Measurements from ENCODE around the gene C2orf68.
"Not testable (repeated sequence)": the region's sequence is repeated elsewhere in the genome, so short reads cannot be mapped to it uniquely, and the experiment has no call there.

C2orf68 gene

GRCh38 chr2:85611705-85612587 lies at the start of gene C2orf68:
Gene C2orf68, minus strand, starts transcription at chr2:85612066. Its CDS starts 82 bp downstream, at chr2:85611984.
- TF ChIP-seq JUND (IDR thresholded peaks at IDR 0.05; ENCODE audit: low read depth), result no peak
- in situ Hi-C loops (cut with HindIII; ENCODE audit: low pct_unique_long_range_greater_than_20kb, low sequenced_read_pairs), result no loop called here

GRCh38 chr2:85661139-85661858 lies 49.4 kb upstream of the C2orf68 start:
- TF ChIP-seq JUND (IDR thresholded peaks at IDR 0.05; ENCODE audit: low read depth), result no peak
- in situ Hi-C loops (cut with HindIII; ENCODE audit: low pct_unique_long_range_greater_than_20kb, low sequenced_read_pairs), result no loop called here
- no peak for DNase-seq (ENCODE audit: low read depth in 1 of 2, low spot score in 1 of 2)

More at GRCh38 chr2:85611705-85612587, at the start of gene C2orf68:
- peak; percentile 78 to 89 for DNase-seq (ENCODE audit: low read depth in 1 of 2, low spot score in 1 of 2)

- in situ Hi-C loops (cut with HindIII; ENCODE audit: low pct_unique_long_range_greater_than_20kb, low sequenced_read_pairs), result no loop called here
- TF ChIP-seq JUND (IDR thresholded peaks at IDR 0.05; ENCODE audit: low read depth), result no peak
- no peak for DNase-seq (ENCODE audit: low read depth in 1 of 2, low spot score in 1 of 2)
Observed at GRCh38 chr2:85660725-85661124, 48.9 kb upstream of the C2orf68 start.

- in situ Hi-C loops (cut with HindIII; ENCODE audit: low pct_unique_long_range_greater_than_20kb, low sequenced_read_pairs); DNase-seq (ENCODE audit: low read depth in 1 of 2, low spot score in 1 of 2): not testable (repeated sequence)
Observed at GRCh38 chr2:85660301-85660700, 48.4 kb upstream of the C2orf68 start.

- no peak for DNase-seq (ENCODE audit: low read depth in 1 of 2, low spot score in 1 of 2)
- in situ Hi-C loops (cut with HindIII; ENCODE audit: low pct_unique_long_range_greater_than_20kb, low sequenced_read_pairs), result no loop called here
- no peak for TF ChIP-seq JUND (IDR thresholded peaks at IDR 0.05; ENCODE audit: low read depth)
Observed at GRCh38 chr2:85659324-85659981, 47.6 kb upstream of the C2orf68 start.

- DNase-seq (ENCODE audit: low read depth in 1 of 2, low spot score in 1 of 2); in situ Hi-C loops (cut with HindIII; ENCODE audit: low pct_unique_long_range_greater_than_20kb, low sequenced_read_pairs): not testable (repeated sequence)
Observed at GRCh38 chr2:85657399-85657798, 45.5 kb upstream of the C2orf68 start.

- in situ Hi-C loops (cut with HindIII; ENCODE audit: low pct_unique_long_range_greater_than_20kb, low sequenced_read_pairs), result no loop called here
- TF ChIP-seq JUND (IDR thresholded peaks at IDR 0.05; ENCODE audit: low read depth), result no peak
- DNase-seq (ENCODE audit: low read depth in 1 of 2, low spot score in 1 of 2), result no peak
Observed at GRCh38 chr2:85656468-85656867, 44.6 kb upstream of the C2orf68 start.

- no peak for DNase-seq (ENCODE audit: low read depth in 1 of 2, low spot score in 1 of 2)
- no peak for TF ChIP-seq JUND (IDR thresholded peaks at IDR 0.05; ENCODE audit: low read depth)
- in situ Hi-C loops (cut with HindIII; ENCODE audit: low pct_unique_long_range_greater_than_20kb, low sequenced_read_pairs), result no loop called here
Observed at GRCh38 chr2:85655961-85656417, 44.1 kb upstream of the C2orf68 start.

- in situ Hi-C loops (cut with HindIII; ENCODE audit: low pct_unique_long_range_greater_than_20kb, low sequenced_read_pairs), result no loop called here
- DNase-seq (ENCODE audit: low read depth in 1 of 2, low spot score in 1 of 2), result no peak
- TF ChIP-seq JUND (IDR thresholded peaks at IDR 0.05; ENCODE audit: low read depth), result no peak
Observed at GRCh38 chr2:85653996-85654395, 42.1 kb upstream of the C2orf68 start.

- no peak for DNase-seq (ENCODE audit: low read depth in 1 of 2, low spot score in 1 of 2)
- no peak for TF ChIP-seq JUND (IDR thresholded peaks at IDR 0.05; ENCODE audit: low read depth)
- in situ Hi-C loops (cut with HindIII; ENCODE audit: low pct_unique_long_range_greater_than_20kb, low sequenced_read_pairs), result no loop called here
Observed at GRCh38 chr2:85652056-85652455, 40.2 kb upstream of the C2orf68 start.

GRCh38 chr2:85651097-85651496 lies 39.2 kb upstream of the C2orf68 start:
- TF ChIP-seq JUND (IDR thresholded peaks at IDR 0.05; ENCODE audit: low read depth), result no peak

GRCh38 chr2:85650456-85650855 lies 38.6 kb upstream of the C2orf68 start:
- TF ChIP-seq JUND (IDR thresholded peaks at IDR 0.05; ENCODE audit: low read depth), result no peak
- in situ Hi-C loops (cut with HindIII; ENCODE audit: low pct_unique_long_range_greater_than_20kb, low sequenced_read_pairs), result no loop called here
- no peak for DNase-seq (ENCODE audit: low read depth in 1 of 2, low spot score in 1 of 2)

More at GRCh38 chr2:85651097-85651496, 39.2 kb upstream of the C2orf68 start:
- DNase-seq (ENCODE audit: low read depth in 1 of 2, low spot score in 1 of 2), result no peak
- in situ Hi-C loops (cut with HindIII; ENCODE audit: low pct_unique_long_range_greater_than_20kb, low sequenced_read_pairs), result no loop called here
